ENCODE measurements around the gene PSEN1. TPM values are rescaled to one million over a fixed set of nuclear protein-coding genes. Genes with fewer than 3 reads are reported as not detected.

The PSEN1 gene
- total RNA-seq, 1 experiment from 2014 or later, result 41.4 TPM

DNA sequence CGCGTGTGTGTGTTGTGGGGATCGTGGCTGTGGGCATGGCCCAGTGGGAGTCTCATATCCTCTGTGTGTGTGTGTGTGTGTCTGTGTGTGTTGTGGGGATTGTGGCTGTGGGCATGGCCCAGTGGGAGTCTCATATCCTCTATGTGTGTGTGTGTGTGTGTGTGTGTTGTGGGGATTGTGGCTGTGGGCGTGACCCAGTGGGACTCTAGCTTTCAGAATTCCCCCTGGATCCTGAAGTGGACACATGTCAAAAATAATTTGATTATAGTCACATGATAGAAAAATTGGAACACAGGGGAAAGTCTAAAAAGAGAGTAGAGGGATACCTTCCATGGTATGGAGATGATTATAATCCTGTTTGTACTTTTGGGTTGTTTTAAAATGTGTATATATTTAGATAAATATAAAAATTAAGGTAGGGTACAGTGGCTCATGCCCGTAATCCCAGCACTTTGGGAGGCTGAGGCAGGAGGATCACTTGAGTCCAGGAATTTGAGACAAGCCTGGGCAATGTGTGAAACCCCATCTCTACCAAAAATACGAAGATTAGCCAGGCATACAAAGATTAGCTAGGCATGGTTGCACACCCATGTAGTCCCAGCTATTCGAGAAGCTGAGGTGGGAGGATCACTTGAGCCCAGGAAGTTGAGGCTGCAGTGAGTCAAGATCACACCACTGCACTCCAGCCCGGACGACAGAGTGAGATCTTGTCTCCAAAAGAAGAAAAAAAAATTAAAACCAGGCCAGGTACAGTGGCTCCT lies 112.0 kb downstream of the PSEN1 start:
- Histone ChIP-seq H3K4me2 (ENCODE audit: low read length) (no peak overlapping the region), H2AFZ (ENCODE audit: low read length) (peak overlapping the region; percentile 48; the same call in 1 of the 2 replicates), H3K27ac (ENCODE audit: low read length) (no peak overlapping the region)

DNA sequence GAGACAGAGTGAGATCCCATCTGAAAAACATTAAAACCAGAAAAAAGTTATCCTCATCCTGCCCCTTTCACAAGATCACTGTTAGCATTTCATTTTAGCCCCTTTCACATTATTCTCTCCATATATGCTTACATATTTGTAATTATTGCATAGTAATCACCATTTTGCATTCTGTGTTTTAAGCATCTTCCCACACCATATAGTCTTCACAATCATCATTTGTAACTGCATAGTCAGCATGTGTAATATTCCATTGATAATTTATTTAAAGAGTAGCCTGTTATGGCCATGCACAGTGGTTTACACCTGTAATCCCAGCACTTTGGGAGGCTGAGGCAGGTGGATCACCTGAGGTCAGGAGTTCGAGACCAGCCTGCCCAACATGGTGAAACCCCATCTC lies 112.8 kb downstream of the PSEN1 start:
- Histone ChIP-seq H4K20me1 (ENCODE audit: low read length) (no peaks in the 10 kb centered on the region), H3K27ac (ENCODE audit: low read length) (no peak overlapping the region), H3K4me1 (ENCODE audit: insufficient read depth, low read length) (peaks cover 6% of the 10 kb centered on the region; the same call in 1 of the 2 replicates), H3K9ac (ENCODE audit: low read length) (no peak overlapping the region), H3K27me3 (ENCODE audit: low read length) (no peaks in the 10 kb centered on the region), H3K36me3 (ENCODE audit: low read depth, low read length) (no peaks in the 10 kb centered on the region), H3K4me2 (ENCODE audit: low read length) (no peak overlapping the region), H3K79me2 (ENCODE audit: low read length) (no peaks in the 10 kb centered on the region), H3K9me3 (ENCODE audit: low read length) (no peaks in the 10 kb centered on the region), H3K4me3 (ENCODE audit: low read length) (no peak overlapping the region), H3K9me2 (replicated peaks; ENCODE audit: low read length) (no peaks in the 10 kb centered on the region), H3F3A (ENCODE audit: low read length, unreplicated experiment) (no peaks in the 10 kb centered on the region), H2AFZ (ENCODE audit: low read length) (no peak overlapping the region)
- DNase-seq, result no peak
- no peak for TF ChIP-seq EZH2 (IDR thresholded peaks at IDR 0.05; ENCODE audit: low read length, unreplicated experiment)
- ChIA-PET POLR2A (ENCODE audit: unreplicated experiment) (no interaction called here), CTCF (no interaction called here)
- no TSS peak for BruUV-seq (replicated peaks)
- intact Hi-C loops (cut with micrococcal nuclease), result no loop called here
- no peak for ATAC-seq

More for the DNA sequence above, 112.0 kb downstream of the PSEN1 start:
- ATAC-seq (peak; percentile 62), DNase-seq (peak; percentile 49)
- Histone ChIP-seq H3F3A (ENCODE audit: low read length, unreplicated experiment) (no peaks in the 10 kb centered on the region), H3K36me3 (ENCODE audit: low read depth, low read length) (no peaks in the 10 kb centered on the region), H3K9ac (ENCODE audit: low read length) (no peak overlapping the region), H3K9me2 (replicated peaks; ENCODE audit: low read length) (no peaks in the 10 kb centered on the region), H3K4me3 (ENCODE audit: low read length) (no peak overlapping the region), H3K4me1 (ENCODE audit: insufficient read depth, low read length) (peaks cover 6% of the 10 kb centered on the region; the same call in 1 of the 2 replicates), H3K9me3 (ENCODE audit: low read length) (no peaks in the 10 kb centered on the region), H3K27me3 (ENCODE audit: low read length) (no peaks in the 10 kb centered on the region), H3K79me2 (ENCODE audit: low read length) (no peaks in the 10 kb centered on the region), H4K20me1 (ENCODE audit: low read length) (no peaks in the 10 kb centered on the region)
- ChIA-PET CTCF (no interaction called here), POLR2A (ENCODE audit: unreplicated experiment) (no interaction called here)
- intact Hi-C loops (cut with micrococcal nuclease), result no loop called here
- no TSS peak for BruUV-seq (replicated peaks)
- TF ChIP-seq EZH2phosphoT487 (IDR thresholded peaks at IDR 0.05; ENCODE audit: borderline replicate concordance, low read length) (no peak), EZH2 (IDR thresholded peaks at IDR 0.05; ENCODE audit: low read length, unreplicated experiment) (no peak)
- TF ChIP-seq, protein P1, sequence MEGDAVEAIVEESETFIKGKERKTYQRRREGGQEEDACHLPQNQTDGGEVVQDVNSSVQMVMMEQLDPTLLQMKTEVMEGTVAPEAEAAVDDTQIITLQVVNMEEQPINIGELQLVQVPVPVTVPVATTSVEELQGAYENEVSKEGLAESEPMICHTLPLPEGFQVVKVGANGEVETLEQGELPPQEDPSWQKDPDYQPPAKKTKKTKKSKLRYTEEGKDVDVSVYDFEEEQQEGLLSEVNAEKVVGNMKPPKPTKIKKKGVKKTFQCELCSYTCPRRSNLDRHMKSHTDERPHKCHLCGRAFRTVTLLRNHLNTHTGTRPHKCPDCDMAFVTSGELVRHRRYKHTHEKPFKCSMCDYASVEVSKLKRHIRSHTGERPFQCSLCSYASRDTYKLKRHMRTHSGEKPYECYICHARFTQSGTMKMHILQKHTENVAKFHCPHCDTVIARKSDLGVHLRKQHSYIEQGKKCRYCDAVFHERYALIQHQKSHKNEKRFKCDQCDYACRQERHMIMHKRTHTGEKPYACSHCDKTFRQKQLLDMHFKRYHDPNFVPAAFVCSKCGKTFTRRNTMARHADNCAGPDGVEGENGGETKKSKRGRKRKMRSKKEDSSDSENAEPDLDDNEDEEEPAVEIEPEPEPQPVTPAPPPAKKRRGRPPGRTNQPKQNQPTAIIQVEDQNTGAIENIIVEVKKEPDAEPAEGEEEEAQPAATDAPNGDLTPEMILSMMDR (conservative IDR thresholded peaks at IDR 0.05; ENCODE audit: low read depth, low read length), result no peak

DNA sequence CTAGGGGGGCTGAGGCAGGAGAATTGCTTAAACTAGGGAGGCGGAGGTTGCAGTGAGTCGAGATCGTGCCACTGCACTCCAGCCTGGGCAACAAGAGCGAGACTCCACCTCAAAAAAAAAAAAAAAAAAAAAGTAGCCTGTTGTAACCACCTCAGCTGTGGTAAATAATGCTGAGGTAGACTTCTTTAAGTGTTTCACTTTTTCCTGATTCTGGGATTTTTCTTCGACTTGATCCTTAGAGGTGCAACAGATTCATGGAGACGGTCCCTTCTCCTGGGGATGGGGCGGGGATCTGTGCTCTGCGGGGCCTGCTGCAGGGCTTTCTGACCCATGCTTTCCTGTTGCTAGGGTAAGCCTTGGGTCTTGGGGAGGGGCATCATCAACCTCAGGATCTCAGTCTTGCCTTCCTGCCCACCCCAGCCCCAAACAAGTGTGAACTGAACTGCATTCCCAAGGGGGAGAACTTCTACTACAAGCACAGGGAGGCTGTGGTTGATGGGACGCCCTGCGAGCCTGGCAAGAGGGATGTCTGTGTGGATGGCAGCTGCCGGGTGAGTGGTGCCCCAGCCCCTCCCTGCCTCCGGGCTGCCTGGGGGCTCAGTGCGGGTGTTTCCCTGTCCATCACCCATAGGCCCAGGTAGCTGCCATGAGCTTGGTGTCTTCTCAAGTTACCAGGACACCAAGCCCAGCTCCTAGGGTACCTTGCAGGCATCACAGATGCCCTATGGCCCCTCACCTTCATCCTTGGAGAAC lies 113.4 kb downstream of the PSEN1 start:
- Histone ChIP-seq H3K9me2 (replicated peaks; ENCODE audit: low read length) (no peaks in the 10 kb centered on the region), H3K36me3 (ENCODE audit: low read depth, low read length) (no peaks in the 10 kb centered on the region), H3K79me2 (ENCODE audit: low read length) (no peaks in the 10 kb centered on the region), H4K20me1 (ENCODE audit: low read length) (no peaks in the 10 kb centered on the region), H3K4me3 (ENCODE audit: low read length) (no peak overlapping the region), H3K4me1 (ENCODE audit: insufficient read depth, low read length) (peaks cover 6% of the 10 kb centered on the region; the same call in 1 of the 2 replicates), H3F3A (ENCODE audit: low read length, unreplicated experiment) (no peaks in the 10 kb centered on the region), H3K9ac (ENCODE audit: low read length) (no peak overlapping the region), H2AFZ (ENCODE audit: low read length) (no peak overlapping the region), H3K27me3 (ENCODE audit: low read length) (no peaks in the 10 kb centered on the region), H3K4me2 (ENCODE audit: low read length) (no peak overlapping the region), H3K27ac (ENCODE audit: low read length) (no peak overlapping the region), H3K9me3 (ENCODE audit: low read length) (no peaks in the 10 kb centered on the region)
- POLR2A ChIA-PET (ENCODE audit: unreplicated experiment), result no interaction called here
- DNase-seq (no peak), ATAC-seq (no peak)
- no TSS peak for BruUV-seq (replicated peaks)
- CTCF ChIA-PET, result no interaction called here
- TF ChIP-seq EZH2 (IDR thresholded peaks at IDR 0.05; ENCODE audit: low read length, unreplicated experiment) (no peak), EZH2phosphoT487 (IDR thresholded peaks at IDR 0.05; ENCODE audit: borderline replicate concordance, low read length) (no peak)
- intact Hi-C loops (cut with micrococcal nuclease), result no loop called here

Measured in PC-3 (cell line).